NT2/D1 (cell line): ENCODE results near the gene HM13.
A peak's percentile ranks its signal among the peaks of the same experiment; 100 is the strongest.

Experiments
- DNase-seq: peaks from one replicate; pipeline ENCODE4 v3.0.0-alpha.2; 2011; ENCODE audit warnings: low read depth, low spot score
- H3K27me3 ChIP-seq: 2 replicates; pipeline ENCODE4 v1.6.0; 2011; ENCODE audit warnings: mild to moderate bottlenecking; ENCODE audit not compliant: insufficient read length, insufficient read depth
- H3K36me3 ChIP-seq: 2 replicates; pipeline ENCODE4 v1.6.1; 2011; ENCODE audit warnings: mild to moderate bottlenecking, low read length, mixed read lengths; ENCODE audit not compliant: insufficient read depth, insufficient read length
- H3K4me1 ChIP-seq: 2 replicates; pipeline ENCODE4 v1.5.1; 2011; ENCODE audit not compliant: insufficient read depth, insufficient read length
- H3K4me3 ChIP-seq: 2 replicates; pipeline ENCODE4 v1.5.1; 2011; ENCODE audit warnings: low read depth; ENCODE audit not compliant: insufficient read length
- H3K9ac ChIP-seq: 2 replicates; pipeline ENCODE4 v1.6.0; 2011; ENCODE audit warnings: low read depth; ENCODE audit not compliant: insufficient read length
- H3K9me3 ChIP-seq: 2 replicates; pipeline ENCODE4 v1.5.1; 2011; ENCODE audit warnings: mild to moderate bottlenecking, low read length; ENCODE audit not compliant: insufficient read depth
- SUZ12 ChIP-seq: IDR thresholded peaks from 2 replicates; pipeline ENCODE4 v1.6.1; 2011; ENCODE audit not compliant: insufficient read length, insufficient read depth; ENCODE audit errors: extremely low read depth
- YY1 ChIP-seq: IDR thresholded peaks from 2 replicates; pipeline ENCODE4 v1.6.1; 2011; ENCODE audit not compliant: insufficient read length, insufficient read depth
- ZNF274 ChIP-seq: IDR thresholded peaks from 2 replicates; pipeline ENCODE4 v1.6.1; 2011; ENCODE audit warnings: mild to moderate bottlenecking, low read depth, low read length

HM13 gene

DNA sequence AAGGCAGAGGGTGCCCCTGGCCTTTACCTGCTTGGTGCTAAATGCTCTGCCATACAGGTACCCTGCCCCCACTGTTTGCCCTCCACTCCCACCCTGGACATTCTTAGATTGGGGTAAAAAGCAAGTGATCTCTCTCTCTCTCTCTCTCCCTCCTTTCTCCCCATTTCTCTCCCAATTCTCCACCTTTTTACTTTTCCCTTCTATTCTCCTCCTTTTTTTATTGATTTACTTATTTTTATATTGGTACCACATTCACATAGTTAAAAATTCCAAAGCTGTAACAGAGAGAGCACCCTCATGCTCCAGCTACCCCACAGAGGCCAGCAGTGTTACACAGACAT lies 53.1 kb downstream of the HM13 start:
- Histone ChIP-seq H3K27me3 (no peaks in the 10 kb centered on the region), H3K9ac (peak overlapping the region; percentile 21), H3K4me1 (peaks cover 12% of the 10 kb centered on the region), H3K9me3 (no peaks in the 10 kb centered on the region), H3K4me3 (no peak overlapping the region), H3K36me3 (peaks cover 75% of the 10 kb centered on the region)
- TF ChIP-seq ZNF274 (no peak), SUZ12 (no peak), YY1 (no peak)
- no peak for DNase-seq

DNA sequence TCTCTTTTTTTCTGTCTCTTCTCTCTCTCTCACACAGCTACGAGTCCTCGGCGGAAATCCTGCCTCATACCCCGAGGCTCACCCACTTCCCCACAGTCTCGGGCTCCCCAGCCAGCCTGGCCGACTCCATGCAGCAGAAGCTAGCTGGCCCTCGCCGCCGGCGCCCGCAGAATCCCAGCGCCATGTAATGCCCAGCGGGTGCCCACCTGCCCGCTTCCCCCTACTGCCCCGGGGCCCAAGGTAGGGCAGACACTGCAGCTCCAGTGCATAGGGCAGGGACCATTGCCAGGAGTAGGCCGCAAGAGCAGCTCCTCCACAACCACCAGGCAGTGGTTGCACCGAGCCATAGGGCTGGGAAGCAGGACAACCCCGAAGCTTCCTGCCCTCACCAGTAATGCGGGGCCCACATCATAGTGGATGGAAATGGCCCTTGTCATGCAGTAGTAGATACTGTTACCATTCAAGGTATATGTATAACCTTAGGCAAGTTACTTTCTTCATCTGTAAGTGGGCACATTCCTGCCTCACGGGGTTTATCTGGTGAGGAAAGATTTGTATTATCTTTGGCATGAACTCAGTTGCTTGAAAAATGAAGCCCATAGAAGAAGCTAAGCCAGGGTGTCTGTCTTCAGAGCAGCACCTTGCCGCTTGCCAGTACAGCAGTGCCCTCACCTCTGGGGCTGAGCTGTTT lies 53.9 kb downstream of the HM13 start:
- Histone ChIP-seq H3K9me3 (no peaks in the 10 kb centered on the region), H3K4me1 (peaks cover 14% of the 10 kb centered on the region)

DNA sequence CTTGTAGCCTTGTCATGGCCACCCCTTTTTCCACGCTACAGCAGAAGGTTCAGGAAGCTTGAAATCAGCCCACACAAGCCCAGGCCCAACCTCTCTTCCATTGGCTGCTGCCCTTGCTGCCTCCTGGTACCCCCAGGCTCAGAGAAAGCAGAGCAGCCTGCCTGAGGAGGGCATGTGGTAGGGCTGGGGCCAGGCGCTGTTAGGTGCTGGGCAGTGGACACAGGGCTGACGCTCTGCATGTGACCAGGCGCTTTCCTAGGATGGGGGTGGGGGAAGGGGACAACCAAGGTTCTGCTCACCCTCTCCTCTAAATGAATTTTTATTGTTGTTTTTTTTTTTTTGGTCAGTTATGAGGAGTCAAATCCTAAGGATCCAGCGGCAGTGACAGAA lies 54.5 kb downstream of the HM13 start:
- H3K36me3 ChIP-seq, result peaks cover 62% of the 10 kb centered on the region
- H3K27me3 ChIP-seq, result no peaks in the 10 kb centered on the region
- TF ChIP-seq YY1, result no peak
- no peak for TF ChIP-seq SUZ12
- no peak for TF ChIP-seq ZNF274
- no peaks in the 10 kb centered on the region for H3K9me3 ChIP-seq
- H3K4me3 ChIP-seq, result no peak overlapping the region
- no peak overlapping the region for H3K9ac ChIP-seq
- DNase-seq, result no peak
- peaks cover 14% of the 10 kb centered on the region for H3K4me1 ChIP-seq

More for the DNA sequence above, 53.9 kb downstream of the HM13 start:
- no peak overlapping the region for H3K9ac ChIP-seq
- TF ChIP-seq YY1 (no peak), SUZ12 (no peak), ZNF274 (no peak)
- no peak for DNase-seq
- H3K27me3 ChIP-seq, result no peaks in the 10 kb centered on the region
- no peak overlapping the region for H3K4me3 ChIP-seq
- peaks cover 67% of the 10 kb centered on the region for H3K36me3 ChIP-seq

DNA sequence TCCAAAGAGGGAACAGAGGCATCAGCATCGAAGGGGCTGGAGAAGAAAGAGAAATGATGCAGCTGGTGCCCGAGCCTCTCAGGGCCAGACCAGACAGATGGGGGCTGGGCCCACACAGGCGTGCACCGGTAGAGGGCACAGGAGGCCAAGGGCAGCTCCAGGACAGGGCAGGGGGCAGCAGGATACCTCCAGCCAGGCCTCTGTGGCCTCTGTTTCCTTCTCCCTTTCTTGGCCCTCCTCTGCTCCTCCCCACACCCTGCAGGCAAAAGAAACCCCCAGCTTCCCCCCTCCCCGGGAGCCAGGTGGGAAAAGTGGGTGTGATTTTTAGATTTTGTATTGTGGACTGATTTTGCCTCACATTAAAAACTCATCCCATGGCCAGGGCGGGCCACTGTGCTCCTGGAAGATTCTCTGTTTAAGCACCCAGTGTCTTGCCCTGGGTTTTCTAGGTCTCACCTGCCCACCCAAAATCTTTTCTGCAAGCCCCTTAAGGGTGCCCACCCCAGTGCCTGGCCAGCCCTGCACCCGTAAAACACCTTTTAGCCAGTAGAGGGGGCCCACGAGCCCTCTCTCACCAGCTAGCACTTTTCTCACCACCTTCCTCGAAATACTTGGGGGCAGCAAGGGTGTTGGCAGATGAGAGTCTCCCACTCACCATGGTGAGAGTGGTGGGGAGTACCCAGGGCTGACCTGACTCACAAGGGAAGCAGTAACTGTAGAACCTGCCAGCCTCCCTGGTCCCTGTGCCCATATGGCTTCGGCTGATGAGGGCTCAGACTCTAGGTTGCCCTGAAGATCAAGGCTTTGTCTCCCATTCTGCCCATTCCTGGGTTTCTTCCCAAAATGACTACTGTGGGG lies 55.1 kb downstream of the HM13 start:
- no peak overlapping the region for H3K4me3 ChIP-seq
- H3K36me3 ChIP-seq, result peaks cover 57% of the 10 kb centered on the region
- H3K9me3 ChIP-seq, result no peaks in the 10 kb centered on the region
- no peak for TF ChIP-seq YY1
- DNase-seq, result no peak
- no peak overlapping the region for H3K9ac ChIP-seq
- H3K4me1 ChIP-seq, result peaks cover 14% of the 10 kb centered on the region
- H3K27me3 ChIP-seq, result no peaks in the 10 kb centered on the region

DNA sequence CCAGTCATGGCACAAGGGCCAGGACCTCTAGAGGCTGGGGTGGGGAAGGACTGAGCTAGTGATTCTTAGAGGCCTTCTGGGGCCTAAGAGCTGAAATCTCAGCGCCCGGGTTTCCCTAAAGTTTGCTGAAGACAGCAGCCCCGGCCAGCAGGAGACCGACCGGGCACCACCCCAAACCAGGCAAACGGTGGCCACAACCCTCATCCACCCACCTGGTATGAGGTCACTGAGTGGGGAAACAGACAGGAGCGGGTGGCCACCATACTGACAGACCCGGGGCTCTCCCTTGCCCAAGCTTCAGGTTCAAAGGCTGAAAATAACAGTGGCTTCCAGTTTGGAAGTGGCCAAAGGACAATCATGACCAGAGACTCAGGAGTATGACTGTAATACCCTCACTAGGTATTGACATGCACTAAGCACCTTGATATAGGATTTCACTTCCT lies 55.8 kb downstream of the HM13 start:
- Histone ChIP-seq H3K4me1 (peaks cover 14% of the 10 kb centered on the region), H3K9ac (no peak overlapping the region), H3K36me3 (peaks cover 55% of the 10 kb centered on the region)

DNA sequence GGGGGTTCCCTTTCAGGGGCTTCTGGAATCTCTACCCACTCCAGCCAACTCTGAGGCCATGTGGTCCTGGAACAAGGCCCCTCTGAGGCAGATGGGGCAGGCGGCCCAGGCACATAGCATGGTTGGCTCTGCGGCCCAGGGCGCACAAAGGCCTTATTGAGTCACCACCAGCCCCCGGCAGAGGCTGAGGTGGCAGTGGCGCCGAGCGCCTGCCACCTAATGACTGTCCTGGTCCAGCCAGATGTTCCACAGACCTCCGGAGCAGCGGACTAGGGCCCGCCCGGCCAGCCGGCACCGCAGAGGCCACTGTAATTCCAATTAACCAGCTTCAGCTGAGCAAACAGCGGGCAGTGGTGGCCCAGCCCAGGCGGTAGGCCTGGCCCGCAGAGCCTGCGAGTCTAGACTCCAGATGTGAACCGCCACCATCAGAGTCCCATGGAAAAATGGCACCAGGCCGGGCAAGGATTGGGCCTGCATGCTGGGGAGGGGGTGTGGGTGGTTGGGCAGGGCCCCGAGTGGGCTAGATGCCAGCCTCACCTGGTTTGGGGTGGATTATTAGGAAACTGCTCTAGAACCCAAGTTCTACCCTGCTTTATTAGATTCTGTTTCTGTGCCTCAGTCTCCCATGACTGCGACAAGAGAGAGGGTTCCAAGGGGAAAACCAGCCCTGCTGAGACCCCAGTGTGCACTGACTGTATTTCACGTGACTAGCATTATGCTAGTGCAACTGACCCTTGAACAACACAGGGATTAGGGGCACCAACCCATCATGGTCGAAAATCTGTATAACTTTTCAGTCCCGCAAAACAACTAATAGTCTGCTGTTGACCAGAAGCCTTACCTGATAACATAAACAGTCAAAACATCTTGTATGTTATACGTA lies 56.7 kb downstream of the HM13 start:
- Histone ChIP-seq H3K27me3 (no peaks in the 10 kb centered on the region), H3K36me3 (peaks cover 49% of the 10 kb centered on the region), H3K4me3 (no peak overlapping the region), H3K4me1 (peaks cover 14% of the 10 kb centered on the region), H3K9ac (no peak overlapping the region), H3K9me3 (no peaks in the 10 kb centered on the region)
- DNase-seq, result no peak
- TF ChIP-seq SUZ12, result no peak
- no peak for TF ChIP-seq YY1
- TF ChIP-seq ZNF274, result no peak

More for the DNA sequence above, 55.8 kb downstream of the HM13 start:
- no peak overlapping the region for H3K4me3 ChIP-seq
- no peak for TF ChIP-seq SUZ12
- no peak for TF ChIP-seq ZNF274
- no peak for TF ChIP-seq YY1
- no peaks in the 10 kb centered on the region for H3K27me3 ChIP-seq
- H3K9me3 ChIP-seq, result no peaks in the 10 kb centered on the region
- no peak for DNase-seq
